GM19099 (cell line): ENCODE data around the gene SOWAHC.

Experiments used
- POLR2A ChIP-seq: IDR thresholded peaks from 3 replicates; pipeline ENCODE4 v1.6.1; 2011; ENCODE audit warnings: low read depth; ENCODE audit not compliant: insufficient read length; ENCODE audit errors: extremely low read depth

The SOWAHC gene, protein sequence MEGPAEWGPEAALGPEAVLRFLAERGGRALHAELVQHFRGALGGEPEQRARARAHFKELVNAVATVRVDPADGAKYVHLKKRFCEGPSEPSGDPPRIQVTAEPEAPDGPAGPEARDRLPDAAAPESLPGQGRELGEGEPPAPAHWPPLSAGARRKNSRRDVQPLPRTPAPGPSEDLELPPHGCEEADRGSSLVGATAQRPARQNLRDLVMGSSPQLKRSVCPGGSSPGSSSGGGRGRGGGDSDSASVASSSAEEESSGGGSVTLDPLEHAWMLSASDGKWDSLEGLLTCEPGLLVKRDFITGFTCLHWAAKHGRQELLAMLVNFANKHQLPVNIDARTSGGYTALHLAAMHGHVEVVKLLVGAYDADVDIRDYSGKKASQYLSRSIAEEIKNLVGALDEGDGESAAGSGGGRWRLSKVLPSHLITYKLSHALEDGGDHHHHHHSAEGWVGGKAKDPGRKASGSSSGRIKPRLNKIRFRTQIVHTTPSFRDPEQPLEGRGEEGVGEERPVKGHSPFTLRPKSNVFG

DNA sequence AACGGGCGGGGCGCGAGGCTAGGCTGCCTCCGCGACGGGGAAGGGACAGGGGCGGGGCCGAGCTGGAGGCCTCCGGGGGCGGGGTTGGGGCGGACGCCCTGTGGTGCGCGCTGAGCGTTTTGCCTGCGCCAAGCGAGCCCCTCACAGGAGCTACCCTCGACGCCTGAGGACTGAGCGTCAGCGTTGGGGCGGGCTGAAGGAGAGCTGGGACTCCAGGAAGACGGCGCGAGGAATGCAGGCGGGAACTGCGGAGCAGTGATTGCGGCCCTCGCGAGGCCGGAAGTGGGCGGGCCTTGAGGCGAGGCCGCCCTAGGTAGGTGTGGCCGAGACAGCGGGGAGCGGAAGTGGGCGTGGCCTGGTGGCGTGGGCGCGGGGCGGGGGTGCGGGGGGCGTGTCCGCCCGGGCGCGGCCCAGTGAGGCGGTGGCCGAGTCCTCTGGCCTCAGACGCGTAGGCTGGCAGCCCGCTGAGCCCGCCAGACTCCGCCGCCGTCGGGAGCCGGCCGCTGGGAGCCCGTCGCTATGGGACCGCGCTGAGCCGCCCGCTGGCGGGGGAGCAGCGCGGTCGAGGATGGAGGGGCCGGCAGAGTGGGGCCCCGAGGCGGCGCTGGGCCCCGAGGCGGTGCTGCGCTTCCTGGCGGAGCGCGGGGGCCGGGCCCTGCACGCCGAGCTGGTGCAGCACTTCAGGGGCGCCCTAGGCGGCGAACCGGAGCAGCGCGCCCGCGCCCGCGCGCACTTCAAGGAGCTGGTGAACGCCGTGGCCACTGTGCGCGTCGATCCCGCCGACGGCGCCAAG is at the start of gene SOWAHC, which contains the start of gene SEPTIN10:
Gene SOWAHC, plus strand, starts transcription at position 443 of the 793 bp plus-strand sequence. Its CDS starts 126 bp downstream, at position 569.
Gene SEPTIN10, minus strand, starts transcription at position 45 of the 793 bp plus-strand sequence. CDS start 139 bp downstream, outside the sequence.
- no peak for TF ChIP-seq POLR2A

DNA sequence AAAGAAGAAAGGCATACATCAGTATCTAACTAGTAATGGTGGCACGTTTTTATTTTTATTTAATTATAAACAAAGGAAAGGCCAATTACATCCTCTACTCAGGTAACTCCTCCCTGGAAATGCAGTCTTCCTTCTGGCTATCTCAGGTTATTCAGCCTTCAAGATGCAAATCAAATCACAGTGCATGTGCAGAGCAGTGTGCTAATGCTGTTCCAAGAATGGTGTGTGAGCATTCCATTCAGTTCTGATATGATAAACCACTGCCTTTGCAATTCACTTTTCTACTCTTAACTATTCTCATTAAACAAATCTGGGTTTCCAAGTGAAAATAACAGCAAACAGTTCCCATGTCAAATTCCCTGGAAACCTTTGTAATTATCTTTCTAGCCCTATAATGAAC is 38.8 kb upstream of the SOWAHC start:
- no peak for TF ChIP-seq POLR2A

DNA sequence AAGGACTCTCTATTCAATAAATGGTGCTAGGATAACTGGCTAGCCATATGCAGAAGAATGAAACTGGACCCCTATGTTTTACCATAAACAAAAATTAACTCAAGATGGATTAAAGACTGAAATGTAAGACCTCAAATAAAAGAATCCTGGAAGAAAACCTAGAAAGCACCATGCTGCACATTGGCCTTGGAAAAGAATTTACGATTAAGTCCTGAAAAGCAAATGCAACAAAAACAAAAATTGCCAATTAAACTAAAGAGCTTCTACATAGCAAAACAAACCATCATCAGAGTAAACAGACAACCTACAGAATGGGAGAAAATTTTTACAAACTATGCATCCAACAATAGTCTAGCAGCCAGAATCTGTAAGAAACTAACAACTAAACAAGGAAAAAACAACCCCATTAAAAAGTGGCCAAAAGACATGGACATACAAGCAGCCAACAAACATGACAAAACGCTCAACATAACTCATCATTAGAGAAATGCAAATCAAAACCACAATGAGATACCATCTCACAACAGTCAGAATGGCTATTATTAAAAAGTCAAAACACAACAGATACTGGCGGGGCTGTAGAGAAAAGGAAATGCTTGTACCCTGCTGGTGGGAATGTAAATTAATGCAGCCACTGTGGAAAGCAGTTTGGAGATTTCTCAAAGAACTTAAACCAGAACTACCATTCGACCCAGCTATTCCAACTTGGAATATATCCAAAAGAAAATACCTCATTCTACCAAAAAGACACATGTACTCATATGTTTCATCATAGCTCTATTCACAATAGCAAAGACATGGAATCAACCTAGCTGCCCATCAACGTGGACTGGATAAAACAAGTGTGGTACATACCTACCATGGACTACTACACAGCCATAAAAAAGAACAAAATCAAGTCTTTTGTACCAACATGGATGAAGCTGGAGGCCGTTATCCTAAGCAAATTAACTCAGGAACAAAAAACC is 31.0 kb upstream of the SOWAHC start:
- no peak for TF ChIP-seq POLR2A

DNA sequence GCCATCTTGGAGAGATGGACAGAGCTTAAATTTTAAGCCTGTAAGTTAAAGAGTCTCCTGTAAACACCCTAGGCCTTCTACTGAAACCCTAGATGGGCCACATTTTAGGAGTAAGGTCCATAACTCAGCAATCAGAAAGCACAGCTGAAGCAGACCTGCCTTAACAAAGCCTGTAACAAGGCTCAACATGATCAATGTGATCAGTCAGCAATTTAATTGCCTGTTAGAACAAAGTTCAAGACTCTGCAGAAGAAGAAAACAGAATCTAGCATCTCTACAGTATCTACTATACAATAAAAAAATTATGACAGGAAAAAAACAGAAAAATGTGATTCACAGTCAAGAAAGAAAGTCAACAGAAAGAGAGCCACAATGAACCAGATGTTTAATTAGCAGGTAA is 27.5 kb upstream of the SOWAHC start:
- no peak for TF ChIP-seq POLR2A

DNA sequence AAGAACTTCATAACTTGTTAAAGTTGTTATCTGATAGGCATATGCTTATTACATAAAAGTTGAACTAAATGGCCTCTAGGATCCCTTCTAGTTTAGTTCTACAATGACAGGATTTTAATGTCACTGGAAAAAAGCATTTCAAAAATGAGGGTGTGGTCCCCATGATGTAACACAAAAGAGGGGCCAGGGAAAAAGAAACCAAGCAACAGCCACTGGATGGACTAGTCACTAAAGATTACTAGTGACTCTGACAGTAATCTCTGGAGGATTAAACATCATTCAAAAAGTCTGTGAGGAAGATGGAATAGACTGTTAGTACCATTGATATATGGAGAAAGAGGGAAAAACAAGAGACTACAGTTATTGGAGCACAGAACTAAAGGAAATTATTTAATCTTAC is 23.0 kb upstream of the SOWAHC start:
- TF ChIP-seq POLR2A, result no peak

DNA sequence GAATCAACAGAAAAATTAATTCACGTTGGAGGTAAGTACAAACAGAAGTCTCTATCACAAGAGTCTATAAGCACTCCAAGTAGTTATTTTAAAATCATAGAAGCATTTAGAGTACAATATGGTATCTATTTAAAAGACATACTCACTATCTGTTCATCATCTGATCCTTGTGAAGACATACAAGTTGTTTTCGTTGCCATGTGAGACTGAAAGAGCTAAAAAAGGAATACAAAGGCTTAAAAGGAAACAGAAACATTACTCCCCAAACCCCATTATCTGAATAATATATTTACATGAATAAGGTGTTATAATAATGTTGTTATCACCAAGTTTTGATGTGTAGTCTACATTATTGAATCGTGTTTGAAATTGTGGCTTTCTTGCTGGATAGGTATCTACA is 21.3 kb upstream of the SOWAHC start:
- no peak for TF ChIP-seq POLR2A

DNA sequence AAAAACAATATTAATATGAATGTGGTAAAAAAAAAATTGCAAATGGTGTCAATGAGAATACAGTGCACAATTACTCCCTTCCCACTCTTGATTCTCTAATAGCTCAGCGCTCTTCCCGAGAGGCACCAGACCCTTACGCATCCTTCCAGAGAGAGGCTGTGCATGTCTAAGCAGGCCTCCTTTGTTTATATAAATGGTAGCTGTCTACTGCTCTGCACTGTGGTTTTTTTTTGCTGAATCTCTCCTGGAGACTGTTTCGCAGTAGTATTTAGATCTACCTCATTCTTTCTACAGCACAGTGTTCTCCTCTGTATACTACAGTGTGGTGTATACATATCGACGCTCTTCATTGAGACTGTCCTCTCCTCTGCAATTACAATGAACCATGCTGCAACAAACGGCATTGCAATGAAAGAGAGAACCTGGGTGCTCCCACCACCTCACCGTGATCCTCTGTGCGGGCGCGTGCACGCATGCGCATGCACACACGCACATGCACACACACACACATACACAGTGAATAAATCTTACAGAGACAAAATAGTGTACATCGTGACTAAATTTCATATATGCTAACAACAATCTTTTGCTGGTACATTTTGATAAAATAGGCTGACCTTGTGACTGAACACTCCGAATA is 19.8 kb upstream of the SOWAHC start:
- no peak for TF ChIP-seq POLR2A

DNA sequence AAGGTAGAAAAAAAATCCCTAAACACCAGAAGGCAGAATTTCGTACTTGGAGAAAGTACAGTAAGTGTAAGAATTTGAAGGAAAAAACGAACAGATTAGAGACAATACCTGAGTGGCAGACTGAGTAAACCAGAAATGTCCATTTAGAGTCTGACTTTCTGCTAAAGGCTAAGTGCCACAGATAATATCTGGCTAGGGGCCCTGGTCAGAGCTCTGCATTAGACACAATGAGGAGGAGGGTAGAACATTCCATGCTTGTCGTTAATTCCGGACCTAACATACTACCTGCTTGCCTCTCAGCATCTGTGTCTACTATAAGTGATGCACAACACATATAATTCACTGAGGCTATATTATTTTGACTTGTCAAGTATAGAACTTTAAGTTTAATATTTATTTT is 18.5 kb upstream of the SOWAHC start:
- no peak for TF ChIP-seq POLR2A

DNA sequence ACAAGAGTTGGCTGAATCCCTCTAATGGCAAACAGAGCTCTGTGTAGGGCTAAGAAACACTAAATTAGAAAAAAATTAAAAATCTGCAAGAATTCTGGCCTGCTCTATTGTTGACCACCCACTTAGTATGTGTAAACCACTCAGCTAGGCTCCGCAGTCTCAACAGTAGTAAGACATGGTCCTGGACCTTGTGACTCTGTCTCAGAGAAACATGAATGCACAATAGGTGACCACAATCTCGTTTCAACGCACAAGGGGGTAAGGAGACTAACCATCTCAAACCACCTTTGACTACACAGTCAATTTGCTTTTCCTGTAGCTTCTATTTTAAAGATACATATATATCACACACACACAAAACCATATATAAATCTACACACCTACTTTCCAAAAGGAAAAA is 16.9 kb upstream of the SOWAHC start:
- TF ChIP-seq POLR2A, result no peak

DNA sequence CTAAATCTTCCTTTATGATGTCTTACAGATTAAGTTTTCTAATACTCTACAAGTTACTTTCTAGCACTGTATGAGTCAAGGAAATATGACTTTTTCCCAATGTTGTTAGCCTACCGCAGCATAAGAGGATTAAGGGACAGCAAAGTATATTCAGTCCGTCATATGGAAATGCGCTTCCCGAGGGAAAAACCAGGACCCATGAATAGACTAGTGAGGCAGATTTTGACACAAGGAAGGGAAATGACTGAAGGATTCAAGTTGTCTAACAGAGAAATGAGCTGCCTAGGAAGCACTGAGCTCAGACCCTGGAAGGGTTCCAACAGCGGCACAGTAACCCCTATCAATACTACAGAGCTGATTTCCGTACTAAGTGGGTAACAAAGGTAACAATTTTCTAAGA is 12.4 kb upstream of the SOWAHC start:
- no peak for TF ChIP-seq POLR2A

DNA sequence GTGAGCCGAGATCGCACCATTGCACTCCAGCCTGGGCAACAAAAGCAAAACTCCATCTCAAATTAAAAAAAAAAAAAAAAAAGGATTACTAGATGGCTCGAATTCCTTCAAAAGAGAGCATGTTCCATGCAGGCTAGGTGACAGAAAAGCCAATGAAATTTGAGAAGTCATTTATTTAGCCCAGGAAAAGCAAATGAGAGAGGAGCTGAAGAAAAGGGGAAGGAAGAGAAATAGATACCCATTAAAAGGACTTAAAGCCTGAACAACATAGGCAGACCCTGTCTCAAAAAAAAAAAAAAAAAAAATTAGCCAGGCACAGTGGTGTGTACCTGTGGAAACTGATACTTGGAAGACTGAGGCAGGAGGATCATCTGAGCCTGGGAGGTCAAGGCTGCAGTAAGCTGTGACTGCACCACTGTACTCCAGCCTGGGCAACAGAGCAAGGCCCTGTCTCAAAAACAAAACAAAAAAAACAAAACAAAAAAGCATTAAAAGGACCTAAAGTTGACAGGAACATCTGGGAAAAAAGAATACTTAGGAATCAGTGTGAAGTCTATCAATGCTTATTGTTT is 11.5 kb upstream of the SOWAHC start:
- no peak for TF ChIP-seq POLR2A

DNA sequence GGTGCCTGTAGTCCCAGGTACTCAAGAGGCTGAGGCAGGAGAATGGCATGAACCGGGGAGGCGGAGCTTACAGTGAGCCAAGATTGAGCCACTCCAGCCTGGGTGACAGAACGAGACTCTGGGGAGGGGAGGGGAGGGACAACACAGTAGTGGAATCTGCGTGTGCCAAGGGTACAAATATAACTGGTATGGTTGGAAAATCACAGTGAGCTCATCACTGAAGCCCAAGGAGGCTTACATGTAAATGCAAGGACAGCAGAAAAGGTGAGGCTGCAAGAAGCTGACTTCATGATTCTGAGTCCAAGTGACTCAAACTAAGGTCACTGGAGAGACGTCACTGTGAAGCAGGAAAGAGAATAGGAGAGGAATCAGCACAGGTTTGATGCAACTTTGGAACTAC is 9.6 kb upstream of the SOWAHC start:
- TF ChIP-seq POLR2A, result no peak

DNA sequence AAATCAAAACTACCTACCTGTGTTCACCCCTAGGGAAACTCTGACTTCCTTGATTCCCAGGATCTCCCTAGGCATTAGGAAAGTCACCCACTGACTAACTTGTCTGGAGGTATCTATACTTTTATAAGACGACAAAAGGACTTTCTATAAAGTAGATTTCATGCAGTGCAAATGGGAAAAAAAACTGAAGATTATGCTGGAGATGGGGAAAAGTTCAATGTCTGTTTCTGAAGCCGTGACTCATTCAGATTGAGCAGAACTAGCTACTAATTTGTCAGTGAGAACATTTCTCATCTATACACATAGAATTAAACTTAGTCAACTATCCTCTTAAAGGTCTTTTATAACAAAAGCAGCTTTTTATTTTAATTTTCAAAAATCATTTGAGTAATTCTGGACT is 6.4 kb upstream of the SOWAHC start:
- no peak for TF ChIP-seq POLR2A
